ENCODE results near the gene MPIG6B.

GRCh38 chr6:31727717-31728671, 4.8 kb downstream of the MPIG6B start:
- TF ChIP-seq, protein P1, sequence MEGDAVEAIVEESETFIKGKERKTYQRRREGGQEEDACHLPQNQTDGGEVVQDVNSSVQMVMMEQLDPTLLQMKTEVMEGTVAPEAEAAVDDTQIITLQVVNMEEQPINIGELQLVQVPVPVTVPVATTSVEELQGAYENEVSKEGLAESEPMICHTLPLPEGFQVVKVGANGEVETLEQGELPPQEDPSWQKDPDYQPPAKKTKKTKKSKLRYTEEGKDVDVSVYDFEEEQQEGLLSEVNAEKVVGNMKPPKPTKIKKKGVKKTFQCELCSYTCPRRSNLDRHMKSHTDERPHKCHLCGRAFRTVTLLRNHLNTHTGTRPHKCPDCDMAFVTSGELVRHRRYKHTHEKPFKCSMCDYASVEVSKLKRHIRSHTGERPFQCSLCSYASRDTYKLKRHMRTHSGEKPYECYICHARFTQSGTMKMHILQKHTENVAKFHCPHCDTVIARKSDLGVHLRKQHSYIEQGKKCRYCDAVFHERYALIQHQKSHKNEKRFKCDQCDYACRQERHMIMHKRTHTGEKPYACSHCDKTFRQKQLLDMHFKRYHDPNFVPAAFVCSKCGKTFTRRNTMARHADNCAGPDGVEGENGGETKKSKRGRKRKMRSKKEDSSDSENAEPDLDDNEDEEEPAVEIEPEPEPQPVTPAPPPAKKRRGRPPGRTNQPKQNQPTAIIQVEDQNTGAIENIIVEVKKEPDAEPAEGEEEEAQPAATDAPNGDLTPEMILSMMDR (IDR thresholded peaks at IDR 0.05) = no peak
- TF ChIP-seq POLR2A (IDR thresholded peaks at IDR 0.05; ENCODE audit: low read length) (no peak), NR3C1 (IDR thresholded peaks at IDR 0.05) (no peak), RAD21 (conservative IDR thresholded peaks at IDR 0.05 in 1 of 2, IDR thresholded peaks at IDR 0.05 in 1 of 2) (no peak), PHF8 (IDR thresholded peaks at IDR 0.05; ENCODE audit: borderline replicate concordance, low read depth) (no peak), ESRRA (IDR thresholded peaks at IDR 0.05; ENCODE audit: borderline replicate concordance, low read length) (no peak)
